GM12873 (cell line): ENCODE results near the gene OXSM.

ENCODE experiments used
- CTCF ChIP-seq: IDR thresholded peaks from 2 replicates; pipeline ENCODE4 v1.5.1; 2012; ENCODE audit warnings: low read depth, mild to moderate bottlenecking, moderate library complexity, low read length, control low read depth; ENCODE audit not compliant: insufficient read depth; ENCODE audit errors: missing control alignments

The OXSM gene

DNA sequence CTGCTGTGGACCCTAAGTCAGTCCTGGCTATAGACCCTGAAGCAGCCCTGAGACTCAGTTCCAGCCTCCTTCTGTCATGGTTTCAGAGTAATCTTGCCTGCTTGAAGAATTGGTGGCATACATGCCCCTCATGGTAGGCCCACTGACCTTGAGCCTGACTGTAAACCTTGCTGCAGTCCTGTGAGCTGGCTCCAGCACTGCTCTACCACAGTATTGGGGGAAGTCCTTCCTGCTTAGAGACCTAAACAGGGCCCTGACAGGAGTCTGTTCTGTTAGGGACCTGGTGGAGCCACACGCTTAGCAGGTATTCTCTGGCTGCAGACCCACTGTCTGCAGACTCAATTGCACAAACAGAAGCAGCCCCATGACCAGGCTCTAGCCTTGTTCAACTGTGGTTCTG is 47.1 kb downstream of the OXSM start:
- TF ChIP-seq CTCF = no peak

- no peak for TF ChIP-seq CTCF
Measured at GRCh38 chr3:25840099-25840498, 50.2 kb downstream of the OXSM start.

GRCh38 chr3:25843332-25843731 is 53.4 kb downstream of the OXSM start:
- TF ChIP-seq CTCF = no peak
